Smooth muscle cell (in vitro differentiated cells): ENCODE data around the gene ZFP30. TPM values are rescaled to one million over a fixed set of nuclear protein-coding genes. Genes with fewer than 3 reads are reported as not detected.
"Not testable (repeated sequence)": the region's sequence is repeated elsewhere in the genome, so short reads cannot be mapped to it uniquely, and the experiment has no call there.

ENCODE experiments used
- DNase-seq: peaks from one replicate; lab custom pipeline; 2025; ENCODE audit not compliant: unreplicated experiment; lab: John Stamatoyannopoulos, UW
- H2AFZ ChIP-seq: fragments of 200-600 bp; sonication (generic); 2 replicates; pipeline ENCODE4 v1.6.0; 2016; ENCODE audit warnings: antibody characterized with exemption, low read depth, mild to moderate bottlenecking
- H3F3A ChIP-seq: fragments of 200-600 bp; sonication (generic); 2 replicates; pipeline ENCODE4 v1.6.0; 2017; ENCODE audit warnings: antibody characterized with exemption, low read depth
- H3K27ac ChIP-seq: fragments of 200-600 bp; sonication (generic); 2 replicates; pipeline ENCODE4 v1.5.1; 2016; ENCODE audit warnings: low read depth, mild to moderate bottlenecking
- H3K27me3 ChIP-seq: fragments of 200-600 bp; sonication (generic); 2 replicates; pipeline ENCODE4 v1.6.1; 2016; ENCODE audit warnings: low read depth, mild to moderate bottlenecking
- H3K36me3 ChIP-seq: fragments of 200-600 bp; sonication (generic); 2 replicates; pipeline ENCODE4 v1.5.1; 2016; ENCODE audit warnings: low read depth
- H3K4me1 ChIP-seq: fragments of 200-600 bp; sonication (generic); 2 replicates; pipeline ENCODE4 v1.5.1; 2016; ENCODE audit warnings: low read depth
- H3K4me2 ChIP-seq: fragments of 200-600 bp; sonication (generic); 2 replicates; pipeline ENCODE4 v1.6.0; 2016; ENCODE audit warnings: mild to moderate bottlenecking
- H3K4me3 ChIP-seq: fragments of 200-600 bp; sonication (generic); 2 replicates; pipeline ENCODE4 v1.5.1; 2016; ENCODE audit warnings: mild to moderate bottlenecking
- H3K79me2 ChIP-seq: fragments of 200-600 bp; sonication (generic); 2 replicates; pipeline ENCODE4 v1.6.0; 2016; ENCODE audit warnings: low read depth, mild to moderate bottlenecking
- H3K9ac ChIP-seq: fragments of 200-600 bp; sonication (generic); 2 replicates; pipeline ENCODE4 v1.6.0; 2016; ENCODE audit warnings: low read depth
- H3K9me3 ChIP-seq: fragments of 200-600 bp; sonication (generic); replicated peaks from 2 replicates; pipeline ENCODE4 v1.5.1; 2016; ENCODE audit warnings: low read depth
- H4K20me1 ChIP-seq: fragments of 200-600 bp; sonication (generic); 2 replicates; pipeline ENCODE4 v1.6.0; 2016; ENCODE audit warnings: low read depth
- CTCF ChIP-seq: fragments of 200-600 bp; sonication (generic); IDR thresholded peaks from 2 replicates; pipeline ENCODE4 v1.5.1; 2017; ENCODE audit warnings: borderline replicate concordance, mild to moderate bottlenecking, antibody characterized with exemption; ENCODE audit not compliant: insufficient read depth, poor library complexity, severe bottlenecking
- WGBS: methylation state at CpG from one replicate; pipeline ENCODE4 v1.1.7; 2016; ENCODE audit warnings: low lambda C conversion rate; 5-methylcytosine and 5-hydroxymethylcytosine counted together
- polyA plus RNA-seq: library from polyadenylated mRNA; unstranded; fragments of >200 nt; fragmentation: Nextera tagmentation; extraction: Ambion mirVana; gene quantifications from 2 replicates; pipeline ENCODE4 v1.2.1, GENCODE V29; 2016
- total RNA-seq: library from RNA; depleted of rRNA; stranded (reverse); fragments of >200 nt; gene quantifications from 2 replicates; pipeline ENCODE4 v1.2.3, GENCODE V29; 2014

Gene ZFP30
- total and polyA plus RNA-seq, 2 experiments from 2014 or later = 2.3 to 9.2 TPM

GRCh38 chr19:37692956-37693620 is 37.8 kb upstream of the ZFP30 start:
- Histone ChIP-seq H3K9ac (no peak overlapping the region), H3K79me2 (no peaks in the 10 kb centered on the region), H2AFZ (no peak overlapping the region), H3K4me2 (peak overlapping the region; percentile 82), H3K27ac (no peak overlapping the region), H3K4me3 (no peak overlapping the region), H3K36me3 (peaks cover 3% of the 10 kb centered on the region), H3K27me3 (no peaks in the 10 kb centered on the region), H3K4me1 (no peaks in the 10 kb centered on the region), H3F3A (no peaks in the 10 kb centered on the region), H4K20me1 (no peaks in the 10 kb centered on the region), H3K9me3 (no peaks in the 10 kb centered on the region)
- WGBS = 85% methylated on average over 11 of the region's 11 CpGs
- TF ChIP-seq CTCF = no peak
- DNase-seq = no peak

GRCh38 chr19:37691881-37692504 is 36.7 kb upstream of the ZFP30 start:
- Histone ChIP-seq H3K9me3 (no peaks in the 10 kb centered on the region), H3K9ac (peak overlapping the region; percentile 24)
- peak; percentile 22 for DNase-seq

GRCh38 chr19:37683520-37683919 is 28.3 kb upstream of the ZFP30 start:
- H3K36me3 ChIP-seq = no peaks in the 10 kb centered on the region
- no peaks in the 10 kb centered on the region for H3K4me1 ChIP-seq
- peaks cover 6% of the 10 kb centered on the region for H3K9me3 ChIP-seq
- H3K4me2 ChIP-seq = no peak overlapping the region
- no peak overlapping the region for H2AFZ ChIP-seq
- H3K27ac ChIP-seq = no peak overlapping the region
- H3K4me3 ChIP-seq = no peak overlapping the region
- no peaks in the 10 kb centered on the region for H3F3A ChIP-seq
- H3K27me3 ChIP-seq = no peaks in the 10 kb centered on the region
- WGBS = 93% methylated on average over 3 of the region's 3 CpGs
- H3K79me2 ChIP-seq = no peaks in the 10 kb centered on the region
- no peaks in the 10 kb centered on the region for H4K20me1 ChIP-seq
- no peak for TF ChIP-seq CTCF
- DNase-seq = no peak
- no peak overlapping the region for H3K9ac ChIP-seq

More at GRCh38 chr19:37691881-37692504, 36.7 kb upstream of the ZFP30 start:
- TF ChIP-seq CTCF = no peak
- H3K27me3 ChIP-seq = no peaks in the 10 kb centered on the region
- peak overlapping the region; percentile 66 for H3K4me3 ChIP-seq
- H3K4me1 ChIP-seq = no peaks in the 10 kb centered on the region
- no peaks in the 10 kb centered on the region for H4K20me1 ChIP-seq
- H3K79me2 ChIP-seq = no peaks in the 10 kb centered on the region
- no peaks in the 10 kb centered on the region for H3K36me3 ChIP-seq
- WGBS = 2% methylated on average over 48 of the region's 48 CpGs
- no peaks in the 10 kb centered on the region for H3F3A ChIP-seq
- H3K4me2 ChIP-seq = peak overlapping the region; percentile 82
- H3K27ac ChIP-seq = peak overlapping the region; percentile 39
- peak overlapping the region; percentile 82 for H2AFZ ChIP-seq

GRCh38 chr19:37669450-37669914 is 14.2 kb upstream of the ZFP30 start:
- H3K27me3 ChIP-seq = no peaks in the 10 kb centered on the region
- no peaks in the 10 kb centered on the region for H3K79me2 ChIP-seq
- 93% methylated on average over 6 of the region's 6 CpGs for WGBS
- H3K4me3 ChIP-seq = no peak overlapping the region
- no peak for TF ChIP-seq CTCF
- no peaks in the 10 kb centered on the region for H3F3A ChIP-seq
- H3K9me3 ChIP-seq = peaks cover 53% of the 10 kb centered on the region
- no peaks in the 10 kb centered on the region for H4K20me1 ChIP-seq
- no peak overlapping the region for H3K9ac ChIP-seq
- H3K4me1 ChIP-seq = no peaks in the 10 kb centered on the region
- no peak overlapping the region for H2AFZ ChIP-seq
- H3K36me3 ChIP-seq = no peaks in the 10 kb centered on the region
- H3K27ac ChIP-seq = no peak overlapping the region
- no peak overlapping the region for H3K4me2 ChIP-seq
- DNase-seq = no peak

- H3F3A ChIP-seq = peaks cover 11% of the 10 kb centered on the region
- not testable (repeated sequence) for H3K9me3 ChIP-seq, H3K27me3 ChIP-seq, H3K9ac ChIP-seq, H3K27ac ChIP-seq, H2AFZ ChIP-seq, DNase-seq, H3K36me3 ChIP-seq, H3K4me2 ChIP-seq, H3K4me3 ChIP-seq
- 95% methylated on average over 8 of the region's 8 CpGs for WGBS
- peaks cover 25% of the 10 kb centered on the region for H3K79me2 ChIP-seq
- H3K4me1 ChIP-seq = peaks cover 22% of the 10 kb centered on the region
- H4K20me1 ChIP-seq = peaks cover 10% of the 10 kb centered on the region
These were observed 1.9 kb upstream of the ZFP30 start for GRCh38 chr19:37657157-37657556.
